ENCODE data around the gene LRP6. TPM values are rescaled to one million over a fixed set of nuclear protein-coding genes. Genes with fewer than 3 reads are reported as not detected.

Gene LRP6
- total and polyA plus RNA-seq, 2 of the 8 experiments (the other 6 are each of a cell fraction or from before 2014, with no cell fraction given): 53.6 to 73.2 TPM

DNA sequence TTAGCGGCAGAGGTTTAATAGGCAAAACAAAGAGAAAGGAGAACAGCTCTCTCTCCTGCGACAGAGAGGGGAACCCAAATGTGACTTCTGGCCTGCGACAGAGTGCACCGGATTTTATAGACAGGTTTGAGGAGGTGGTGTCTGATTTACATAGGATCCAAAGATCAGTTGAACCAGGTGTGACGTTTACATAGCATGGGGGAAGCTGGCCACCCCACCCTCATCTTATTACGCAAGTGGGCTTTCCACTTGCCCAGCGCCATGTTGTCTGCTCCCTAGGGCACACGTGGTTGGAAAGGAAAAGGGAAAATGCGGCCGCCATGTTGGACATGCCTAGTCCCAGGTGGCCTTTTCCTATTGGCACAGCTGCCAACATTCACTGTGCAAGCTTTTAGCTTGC lies 178.7 kb downstream of the LRP6 start:
- WGBS, 2 experiments (ENCODE audit: extremely low coverage in 1 of 2, insufficient coverage in 1 of 2, insufficient read length in 1 of 2, insufficient replicate concordance in 2 of 2, low coverage in 1 of 2, low lambda C conversion rate in 2 of 2, missing lambda C conversion rate in 1 of 2): 87% methylated on average over 10 of the region's 10 CpGs; no CpG with 5 or more reads in 1 of the 2 experiments

More for the DNA sequence above, 178.7 kb downstream of the LRP6 start:
- no peak overlapping the region for H2AFZ ChIP-seq (ENCODE audit: low read length)
- no peaks in the 10 kb centered on the region for H3K79me2 ChIP-seq (ENCODE audit: control insufficient read depth in 1 of 2, insufficient read depth in 2 of 2, low read length in 2 of 2)
- H4K20me1 ChIP-seq (replicated peaks in 1 of 2; ENCODE audit: control insufficient read depth in 1 of 2, insufficient read depth in 2 of 2, low read length in 2 of 2): no peaks in the 10 kb centered on the region
- H3K9me3 ChIP-seq (ENCODE audit: insufficient read depth in 2 of 2, low read depth in 1 of 2, low read length in 1 of 2): 0 out of 4 replicates have a peak, but pooled peaks cover 0 to 2% of the 10 kb centered on the region in 2 experiments
- no peak overlapping the region for H4K8ac ChIP-seq (ENCODE audit: extremely low read depth, insufficient read depth, low read length)
- H3K23me2 ChIP-seq (ENCODE audit: low read depth, low read length): peaks cover 2% of the 10 kb centered on the region; the same call in 1 of the 2 replicates
- no peaks in the 10 kb centered on the region for H3K79me1 ChIP-seq (ENCODE audit: low read depth, low read length)
- peak overlapping the region; percentile 91; the same call in 1 of the 2 replicates for H2AK5ac ChIP-seq (ENCODE audit: low read depth, low read length)
- peak overlapping the region; percentile 92 for H4K91ac ChIP-seq (replicated peaks; ENCODE audit: insufficient read length, low read length)
- H3K14ac ChIP-seq (ENCODE audit: insufficient read length): no peak overlapping the region
- H4K5ac ChIP-seq (ENCODE audit: insufficient read length, low read depth, low read length): peak overlapping the region; percentile 13
- peak overlapping the region; percentile 0 for H2BK120ac ChIP-seq (replicated peaks; ENCODE audit: low read depth, low read length)
- H2BK12ac ChIP-seq (ENCODE audit: low read depth, low read length): peak overlapping the region; percentile 97; the same call in 1 of the 2 replicates
- no peak overlapping the region for H3K4ac ChIP-seq (replicated peaks; ENCODE audit: insufficient read length, low read depth, low read length)
- CTCF ChIA-PET (ENCODE audit: partially characterized antibody): interaction anchor here (0.6 to 2.2 kb wide), 6 partner anchors 11 to 591 kb away, joined by 3 to 6 read pairs (median 4); no protein-coding TSS in a partner anchor
- H3K27ac ChIP-seq (ENCODE audit: low read depth, low read length): 0 out of 2 replicates have a peak overlapping the region, but pooled peaks have one; percentile 3
- no peak overlapping the region for H3K23ac ChIP-seq (ENCODE audit: insufficient read length)
- H2BK15ac ChIP-seq (ENCODE audit: low read length): no peak overlapping the region; the same call in 1 of the 2 replicates
- no peaks in the 10 kb centered on the region for H3K36me3 ChIP-seq (ENCODE audit: control insufficient read depth in 2 of 4, insufficient read depth in 4 of 4, low read length in 3 of 4)
- H3K4me3 ChIP-seq (ENCODE audit: extremely low read depth in 1 of 4, insufficient read depth in 2 of 4, low read depth in 3 of 4, low read length in 4 of 4): no peak overlapping the region
- H2BK20ac ChIP-seq (ENCODE audit: low read length): peak overlapping the region; percentile 40
- peak overlapping the region; percentile 4; the same call in 1 of the 2 replicates for H3K18ac ChIP-seq (ENCODE audit: extremely low read depth, low read length)
- POLR2A ChIA-PET (ENCODE audit: partially characterized antibody): interaction anchor here (1.0 to 2.0 kb wide), 5 partner anchors 12 to 178 kb away, joined by 3 to 11 read pairs (median 4); partner anchors contain the start of gene LRP6
- peaks cover 0 to 2% (median 0%) of the 10 kb centered on the region in 4 experiments; a peak in 1 of 7 replicates for H3K27me3 ChIP-seq (replicated peaks in 1 of 4; ENCODE audit: control insufficient read depth in 3 of 4, extremely low read depth in 1 of 4, insufficient read depth in 3 of 4, low read length in 3 of 4)
- H3K4me2 ChIP-seq (ENCODE audit: insufficient read depth in 1 of 2, low read depth in 2 of 2, low read length in 2 of 2): peak overlapping the region in 1 of 2 experiments; percentile 9; a peak in 1 of 4 replicates
- H2BK5ac ChIP-seq (ENCODE audit: low read depth, low read length): peak overlapping the region; percentile 90; the same call in 1 of the 2 replicates
- no peak overlapping the region for H3K9ac ChIP-seq (replicated peaks in 1 of 4; ENCODE audit: extremely low read depth in 1 of 4, low read depth in 3 of 4, low read length in 3 of 4)
- DNase-seq (ENCODE audit: low read depth in 1 of 2, low spot score in 2 of 2) (no peak), FAIRE-seq (no peak)
- TF ChIP-seq SIN3A (conservative IDR thresholded peaks at IDR 0.05 in 1 of 2, IDR thresholded peaks at IDR 0.05 in 1 of 2; ENCODE audit: low read depth in 1 of 2, low read length in 2 of 2): no peak
- no peak for TF ChIP-seq HDAC6 (IDR thresholded peaks at IDR 0.05; ENCODE audit: low read depth, low read length)
- no peak for TF ChIP-seq BCL11A (IDR thresholded peaks at IDR 0.05; ENCODE audit: low read depth in 2 of 2, low read length in 2 of 2)
- 0 out of 2 replicates have a peak, but pooled peaks have one; percentile 36 for TF ChIP-seq CEBPB (IDR thresholded peaks at IDR 0.05; ENCODE audit: low read depth, low read length)
- TF ChIP-seq CTBP2 (IDR thresholded peaks at IDR 0.05; ENCODE audit: borderline replicate concordance, insufficient read depth, insufficient read length, low read length): no peak
- no peak for TF ChIP-seq TBP (IDR thresholded peaks at IDR 0.05; ENCODE audit: low read depth, low read length)
- TF ChIP-seq YY1 (IDR thresholded peaks at IDR 0.05; ENCODE audit: low read depth, low read length): peak; percentile 48; the same call in 1 of the 2 replicates
- TF ChIP-seq SIRT6 (IDR thresholded peaks at IDR 0.05; ENCODE audit: low read length): no peak
- no peak for TF ChIP-seq BRCA1 (IDR thresholded peaks at IDR 0.05; ENCODE audit: low read depth, low read length)
- no peak for TF ChIP-seq SP2 (IDR thresholded peaks at IDR 0.05; ENCODE audit: low read length)
- peaks cover 13 to 23% (median 18%) of the 10 kb centered on the region in 4 experiments for H3K4me1 ChIP-seq (replicated peaks in 1 of 4; ENCODE audit: control insufficient read depth in 3 of 4, insufficient read depth in 4 of 4, low read length in 3 of 4)
- no peak overlapping the region for H3K56ac ChIP-seq (replicated peaks; ENCODE audit: insufficient read length, low read depth, low read length)

All from H1 (cell line).